Measurements from ENCODE around the gene NME3. TPM values are rescaled to one million over a fixed set of nuclear protein-coding genes. Genes with fewer than 3 reads are reported as not detected.

Gene NME3
- total and polyA plus RNA-seq, 9 of the 15 experiments (the other 6 are each of a cell fraction or from before 2014, with no cell fraction given) = 0.68 to 76.3 (median 11.5) TPM

DNA sequence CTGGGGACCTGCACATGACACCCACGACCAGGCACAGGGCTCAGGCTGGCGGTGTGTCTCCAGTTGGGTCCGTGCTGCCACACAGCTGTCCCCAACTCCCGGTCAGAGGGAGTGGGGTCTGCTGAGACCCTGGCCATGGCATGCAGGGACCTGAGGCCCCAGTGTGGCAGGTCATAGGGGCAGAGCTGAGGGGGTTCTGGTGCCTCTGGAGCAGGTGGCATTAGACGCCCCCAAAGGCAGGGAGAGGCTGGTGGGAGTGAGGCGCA lies 15.6 kb upstream of the NME3 start:
- peaks cover 2 to 77% of the 10 kb centered on the region in 2 experiments; a peak in 3 of 5 replicates for H3K4me1 ChIP-seq (replicated peaks in 1 of 2; ENCODE audit: control insufficient read depth in 2 of 2, insufficient read depth in 2 of 2, low read length in 2 of 2)
- no peak overlapping the region for H3K27ac ChIP-seq (ENCODE audit: extremely low read depth, low read depth, low read length)
- TF ChIP-seq POLR2G (IDR thresholded peaks at IDR 0.05; ENCODE audit: low read depth, low read length) (peak; percentile 20; the same call in 1 of the 2 replicates), RUNX1 (IDR thresholded peaks at IDR 0.05; ENCODE audit: low read depth) (no peak), FOS (IDR thresholded peaks at IDR 0.05; ENCODE audit: extremely low read depth, insufficient read length) (no peak), LCOR (CRISPR knock-in tag; IDR thresholded peaks at IDR 0.05) (no peak), KAT7 (CRISPR knock-in tag; IDR thresholded peaks at IDR 0.05; ENCODE audit: borderline replicate concordance) (no peak), ZNF449 (CRISPR knock-in tag; IDR thresholded peaks at IDR 0.05) (no peak), BACH1 (tag; IDR thresholded peaks at IDR 0.05) (no peak), JUND (IDR thresholded peaks at IDR 0.05; ENCODE audit: borderline replicate concordance, low read depth, low read length) (no peak), JUND (tag; IDR thresholded peaks at IDR 0.05; ENCODE audit: borderline replicate concordance, low read depth, low read length) (no peak)
- TF ChIP-seq, protein P1, sequence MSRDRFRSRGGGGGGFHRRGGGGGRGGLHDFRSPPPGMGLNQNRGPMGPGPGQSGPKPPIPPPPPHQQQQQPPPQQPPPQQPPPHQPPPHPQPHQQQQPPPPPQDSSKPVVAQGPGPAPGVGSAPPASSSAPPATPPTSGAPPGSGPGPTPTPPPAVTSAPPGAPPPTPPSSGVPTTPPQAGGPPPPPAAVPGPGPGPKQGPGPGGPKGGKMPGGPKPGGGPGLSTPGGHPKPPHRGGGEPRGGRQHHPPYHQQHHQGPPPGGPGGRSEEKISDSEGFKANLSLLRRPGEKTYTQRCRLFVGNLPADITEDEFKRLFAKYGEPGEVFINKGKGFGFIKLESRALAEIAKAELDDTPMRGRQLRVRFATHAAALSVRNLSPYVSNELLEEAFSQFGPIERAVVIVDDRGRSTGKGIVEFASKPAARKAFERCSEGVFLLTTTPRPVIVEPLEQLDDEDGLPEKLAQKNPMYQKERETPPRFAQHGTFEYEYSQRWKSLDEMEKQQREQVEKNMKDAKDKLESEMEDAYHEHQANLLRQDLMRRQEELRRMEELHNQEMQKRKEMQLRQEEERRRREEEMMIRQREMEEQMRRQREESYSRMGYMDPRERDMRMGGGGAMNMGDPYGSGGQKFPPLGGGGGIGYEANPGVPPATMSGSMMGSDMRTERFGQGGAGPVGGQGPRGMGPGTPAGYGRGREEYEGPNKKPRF (IDR thresholded peaks at IDR 0.05; ENCODE audit: low read depth, low read length) = no peak
- POLR2A ChIA-PET = no interaction called here
- no peak overlapping the region for H2AFZ ChIP-seq (ENCODE audit: low read depth, low read length)
- no peaks in the 10 kb centered on the region for H3K9me1 ChIP-seq (ENCODE audit: control insufficient read depth, insufficient read depth, low read length)
- H3K9me3 ChIP-seq (replicated peaks; ENCODE audit: control insufficient read depth, insufficient read depth, low read depth, low read length) = no peaks in the 10 kb centered on the region
- FAIRE-seq (no peak), ATAC-seq (no peak), DNase-seq (ENCODE audit: extremely low read depth in 1 of 4, low spot score in 3 of 4) (no peak)
- 77% methylated on average over 3 of the region's 6 CpGs for WGBS (ENCODE audit: insufficient coverage, low coverage, missing lambda C conversion rate)
- peaks cover 46% of the 10 kb centered on the region for H3K79me2 ChIP-seq (ENCODE audit: control insufficient read depth, insufficient read depth, low read length)
- no peaks in the 10 kb centered on the region for H3K27me3 ChIP-seq (ENCODE audit: control insufficient read depth in 2 of 2, insufficient read depth in 2 of 2, low read length in 2 of 2)
- in situ Hi-C loops (cut with MboI) = no loop called here
- H3K9ac ChIP-seq (ENCODE audit: insufficient read depth in 1 of 2, low read depth in 2 of 2, low read length in 2 of 2) = no peak overlapping the region
- no peak overlapping the region for H3K4me3 ChIP-seq
- CTCF ChIA-PET (ENCODE audit: low intra/inter-chr PET ratio) = no interaction called here
- peaks cover 59% of the 10 kb centered on the region; the same call in 1 of the 3 replicates for H3K36me3 ChIP-seq (ENCODE audit: control insufficient read depth, insufficient read depth, low read length)
- intact Hi-C loops (cut with micrococcal nuclease) = no loop called here
- no peaks in the 10 kb centered on the region; the same call in 1 of the 2 replicates for H4K20me1 ChIP-seq (replicated peaks; ENCODE audit: control insufficient read depth, insufficient read depth, low read length)
- no TSS peak for BruUV-seq (replicated peaks)
- H3K4me2 ChIP-seq (ENCODE audit: insufficient read depth, low read length) = no peak overlapping the region
